Activated naive CD8-positive, alpha-beta T cell treated with anti-CD3 and anti-CD28 coated beads, Interleukin-2, amount 10 ng/mL, durations not matched to agents 7 days and 5 days (primary cell): Measurements from ENCODE around the gene DUS1L. TPM values are rescaled to one million over a fixed set of nuclear protein-coding genes. Genes with fewer than 3 reads are reported as not detected.
"Not testable (repeated sequence)": the region's sequence is repeated elsewhere in the genome, so short reads cannot be mapped to it uniquely, and the experiment has no call there.

Source experiments
- ATAC-seq: fragments of 150-1000 bp; cut with Tn5 transposase; one replicate; pipeline ENCODE4 v1.10.0; 2021; ENCODE audit warnings: low read depth, moderate library complexity
- POLR2A ChIA-PET: fragments of 350-600 bp; sonication (Branson Sonifier 250); formaldehyde crosslinking; loops from one replicate; lab custom pipeline; 2021; ENCODE audit warnings: antibody characterized with exemption; lab: Charles Lee
- DNase-seq: peaks from one replicate; pipeline ENCODE4 v3.0.0; 2021
- H3K27ac Mint-ChIP-seq: one replicate; pipeline ENCODE4 v1.8.0; 2022; ENCODE audit warnings: mild to moderate bottlenecking, mixed read lengths
- H3K27me3 Mint-ChIP-seq: one replicate; pipeline ENCODE4 v1.8.0; 2022; ENCODE audit warnings: mild to moderate bottlenecking, moderate library complexity, mixed read lengths
- H3K36me3 Mint-ChIP-seq: one replicate; pipeline ENCODE4 v1.8.0; 2021; ENCODE audit warnings: mild to moderate bottlenecking, mixed read lengths
- H3K4me1 Mint-ChIP-seq: one replicate; pipeline ENCODE4 v1.8.0; 2021; ENCODE audit warnings: mixed read lengths
- H3K4me3 Mint-ChIP-seq: one replicate; pipeline ENCODE4 v1.8.0; 2022; ENCODE audit warnings: mild to moderate bottlenecking, moderate library complexity, mixed read lengths
- H3K9me3 Mint-ChIP-seq: one replicate; pipeline ENCODE4 v1.8.0; 2021; ENCODE audit warnings: mixed read lengths
- total RNA-seq, 2 experiments: library from RNA; stranded (reverse); gene quantifications; one replicate each; pipeline ENCODE4 v1.2.3, GENCODE V29; 2021

Gene DUS1L
- total RNA-seq, 2 experiments from 2014 or later: 126 to 130 TPM

GRCh38 chr17:82038796-82039409, 26.7 kb downstream of the DUS1L start:
- H3K4me3 Mint-ChIP-seq: peak overlapping the region; percentile 12
- peaks cover 20% of the 10 kb centered on the region for H3K4me1 Mint-ChIP-seq
- H3K27ac Mint-ChIP-seq, DNase-seq, H3K27me3 Mint-ChIP-seq, H3K36me3 Mint-ChIP-seq, ATAC-seq, H3K9me3 Mint-ChIP-seq: not testable (repeated sequence)
- POLR2A ChIA-PET: interaction anchor here (2.1 kb wide), 1 partner anchor 112 kb away, joined by 5 read pairs; no protein-coding TSS in a partner anchor

DNA sequence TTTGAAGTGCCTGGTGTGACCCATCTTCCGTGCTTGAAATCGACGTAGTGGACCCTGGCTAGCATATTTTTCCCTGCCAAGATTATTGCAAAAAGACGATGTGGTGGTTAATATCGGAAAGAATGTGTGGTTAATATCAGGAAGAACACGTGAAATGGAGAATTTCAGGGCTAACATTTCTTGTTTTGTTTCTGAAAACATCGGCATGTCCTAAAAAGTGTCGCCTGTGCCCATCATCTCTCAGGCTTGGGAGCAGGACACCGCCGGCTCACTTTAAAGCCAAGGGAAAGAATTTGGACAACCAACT, 27.8 kb downstream of the DUS1L start:
- ATAC-seq: no peak
- no peaks in the 10 kb centered on the region for H3K27me3 Mint-ChIP-seq

DNA sequence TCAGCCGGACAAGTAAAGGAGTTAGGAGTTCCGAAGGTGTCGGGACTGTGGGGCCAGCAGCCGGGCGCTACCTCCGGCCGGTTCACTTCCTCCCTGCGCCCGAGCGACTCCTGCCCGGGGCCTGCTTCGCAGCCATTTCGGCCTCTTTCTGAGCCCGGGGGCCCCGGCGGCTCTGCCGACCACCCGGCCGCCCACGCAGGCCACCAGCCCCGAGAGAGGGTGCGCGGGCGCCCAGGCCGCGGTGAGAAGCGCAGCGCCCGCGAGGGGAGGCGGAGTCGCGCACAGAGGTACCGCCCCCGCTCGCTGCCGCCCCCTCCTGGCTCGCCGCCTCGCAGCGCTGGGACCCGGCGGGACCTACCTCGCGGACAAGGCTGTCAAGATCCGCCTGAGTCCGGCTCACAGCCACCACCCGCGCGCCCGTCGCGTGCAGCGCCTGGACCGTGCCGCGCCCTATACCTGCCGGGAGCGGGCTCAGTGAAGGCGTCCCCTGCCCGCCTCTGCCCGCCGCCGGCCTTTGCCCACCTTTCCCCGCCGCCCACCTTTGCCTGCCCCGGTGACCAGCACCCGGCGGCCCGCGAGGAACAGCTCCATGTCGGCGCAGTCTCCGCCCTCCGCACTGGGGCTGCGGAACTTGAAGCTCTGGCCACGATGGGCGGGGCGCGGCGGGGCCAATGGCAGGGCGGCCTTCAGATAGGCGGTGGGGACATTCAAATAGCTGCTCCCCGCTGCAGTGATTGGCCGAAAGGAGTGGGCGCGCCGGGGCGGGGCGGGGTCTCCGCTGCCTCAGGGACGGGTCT, 28.3 kb downstream of the DUS1L start, which contains the start of gene DCXR:
DCXR (minus strand) TSS at position 606 of the 797 bp plus-strand sequence; CDS start at position 591, 15 bp downstream.
- peak within 1 kb of the TSS; percentile 95 for H3K27ac Mint-ChIP-seq
- H3K4me1 Mint-ChIP-seq: peaks cover 20% of the 10 kb centered on the region

More for the DNA sequence above, 27.8 kb downstream of the DUS1L start:
- Mint-ChIP-seq H3K4me3 (peak overlapping the region; percentile 91), H3K9me3 (no peaks in the 10 kb centered on the region), H3K36me3 (peaks cover 8% of the 10 kb centered on the region), H3K27ac (peak overlapping the region; percentile 95), H3K4me1 (peaks cover 20% of the 10 kb centered on the region)
- POLR2A ChIA-PET: interaction anchor here (0.5 to 2.1 kb wide), 24 partner anchors 10 to 267 kb away, joined by 3 to 13 read pairs (median 4); partner anchors contain the start of genes ALYREF, ANAPC11, CENPX and DUS1L
- DNase-seq: no peak

DNA sequence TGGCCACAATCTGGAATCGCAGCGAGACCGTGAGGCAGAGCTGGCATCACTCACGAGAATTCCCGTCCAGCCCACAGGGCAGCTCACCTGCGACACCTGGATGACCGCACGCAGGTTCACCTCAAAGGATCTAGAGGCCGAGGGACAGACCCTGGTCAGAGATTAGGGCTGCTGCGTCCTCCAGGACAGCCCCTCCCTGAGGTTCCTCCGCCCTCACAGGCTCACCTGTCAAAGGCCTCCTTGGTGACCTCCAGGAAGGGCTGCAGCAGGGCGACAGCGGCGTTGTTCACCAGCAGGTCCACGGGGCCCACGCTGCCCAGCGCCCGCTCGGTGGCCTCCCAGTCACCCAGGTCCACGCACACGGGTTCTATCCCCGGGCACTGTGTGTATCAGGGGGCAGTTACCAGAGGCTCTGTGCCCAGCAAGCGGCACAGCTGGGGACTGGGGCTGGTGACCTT, 28.9 kb downstream of the DUS1L start:
- H3K4me3 Mint-ChIP-seq: peak overlapping the region; percentile 91
- POLR2A ChIA-PET: interaction anchor here (1.2 to 1.6 kb wide), 2 partner anchors 14 to 266 kb away, joined by 3 to 4 read pairs; no protein-coding TSS in a partner anchor
- no peaks in the 10 kb centered on the region for H3K9me3 Mint-ChIP-seq
- H3K27ac Mint-ChIP-seq: peak overlapping the region; percentile 54
- no peak for ATAC-seq
- no peak for DNase-seq
- peaks cover 9% of the 10 kb centered on the region for H3K36me3 Mint-ChIP-seq
- peaks cover 20% of the 10 kb centered on the region for H3K4me1 Mint-ChIP-seq
- no peaks in the 10 kb centered on the region for H3K27me3 Mint-ChIP-seq

More for the DNA sequence above, 28.3 kb downstream of the DUS1L start, which contains the start of gene DCXR:
- peak; percentile 95 for ATAC-seq
- DNase-seq: peak; percentile 99
- Mint-ChIP-seq H3K27me3 (no peaks in the 10 kb centered on the region), H3K4me3 (peak within 1 kb of the TSS; percentile 91), H3K36me3 (peaks cover 9% of the 10 kb centered on the region), H3K9me3 (no peaks in the 10 kb centered on the region)
- POLR2A ChIA-PET: interaction anchor here (0.5 to 2.1 kb wide), 25 partner anchors 11 to 268 kb away, joined by 3 to 13 read pairs (median 4); partner anchors contain the start of genes ALYREF, ANAPC11, CENPX and DUS1L

GRCh38 chr17:82035956-82036633, 29.5 kb downstream of the DUS1L start:
- peaks cover 20% of the 10 kb centered on the region for H3K4me1 Mint-ChIP-seq
- no peak overlapping the region for H3K27ac Mint-ChIP-seq
- H3K9me3 Mint-ChIP-seq: no peaks in the 10 kb centered on the region
- peaks cover 9% of the 10 kb centered on the region for H3K36me3 Mint-ChIP-seq
- POLR2A ChIA-PET: interaction anchor here (0.7 to 1.2 kb wide), 2 partner anchors 13 to 15 kb away, joined by 3 read pairs; partner anchors contain the start of genes CENPX and LRRC45
- no peaks in the 10 kb centered on the region for H3K27me3 Mint-ChIP-seq
- H3K4me3 Mint-ChIP-seq: peak overlapping the region; percentile 91
- ATAC-seq (no peak), DNase-seq (no peak)

DNA sequence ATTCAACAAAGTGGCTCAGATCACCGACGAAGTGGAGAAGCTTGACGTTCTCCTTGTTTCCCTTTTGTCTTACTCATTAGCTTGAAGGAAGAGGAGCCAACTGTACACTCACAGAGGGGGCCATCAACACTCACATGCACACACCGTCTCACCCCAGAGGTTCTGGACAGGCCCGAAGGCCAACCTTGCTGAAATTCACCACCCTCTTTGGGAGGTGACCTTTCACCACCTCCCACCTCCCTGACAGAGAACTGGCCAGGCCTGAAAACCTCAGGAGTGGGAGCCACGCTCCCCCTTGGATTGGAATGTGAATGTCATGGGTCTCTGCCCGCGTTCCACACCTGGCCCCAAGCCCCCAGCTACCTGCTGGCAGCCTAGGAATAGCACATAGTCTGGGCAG, 30.1 kb downstream of the DUS1L start:
- no peak for ATAC-seq
- no peaks in the 10 kb centered on the region for H3K27me3 Mint-ChIP-seq
- peaks cover 21% of the 10 kb centered on the region for H3K4me1 Mint-ChIP-seq
- H3K27ac Mint-ChIP-seq: no peak overlapping the region
- DNase-seq: no peak
- peaks cover 9% of the 10 kb centered on the region for H3K36me3 Mint-ChIP-seq
- H3K9me3 Mint-ChIP-seq: no peaks in the 10 kb centered on the region
- POLR2A ChIA-PET: interaction anchor here (0.7 to 1.0 kb wide), 2 partner anchors 13 to 63 kb away, joined by 3 to 4 read pairs; partner anchors contain the start of genes CENPX, FASN and LRRC45
- peak overlapping the region; percentile 29 for H3K4me3 Mint-ChIP-seq

DNA sequence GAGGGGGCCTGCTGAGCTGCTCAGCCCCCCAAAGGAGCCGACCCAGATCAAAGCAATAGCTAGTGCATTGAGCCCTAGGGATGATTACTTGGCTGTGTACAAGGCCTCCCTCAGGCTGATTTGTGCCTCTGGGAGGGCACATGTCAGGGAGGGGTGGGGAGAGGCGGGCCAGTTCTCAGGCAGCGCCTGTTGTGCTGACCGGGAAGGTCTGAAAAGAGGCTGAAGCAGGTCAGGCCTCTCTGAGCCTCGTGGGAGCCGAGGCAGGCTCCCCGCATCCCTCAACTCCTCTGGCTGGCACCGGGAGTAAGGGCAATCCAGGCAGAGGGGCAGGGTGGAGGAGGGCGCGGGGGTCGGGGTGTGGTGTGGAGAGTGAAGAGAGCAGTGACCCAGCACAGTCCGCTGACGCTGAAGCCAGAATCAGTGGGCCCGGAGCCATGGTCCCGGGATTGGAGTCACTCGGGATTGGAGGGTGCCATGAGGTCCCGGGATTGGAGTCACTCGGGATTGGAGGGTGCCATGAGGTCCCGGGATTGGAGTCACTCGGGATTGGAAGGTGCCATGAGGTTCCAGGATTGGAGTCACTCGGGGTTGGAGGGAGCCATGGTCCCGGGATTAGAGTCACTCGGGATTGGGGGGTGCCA, 31.1 kb downstream of the DUS1L start:
- no peak for ATAC-seq
- POLR2A ChIA-PET: interaction anchor here (1.0 kb wide), 1 partner anchor 64 kb away, joined by 4 read pairs; the partner anchor contains the start of gene FASN
- peaks cover 12% of the 10 kb centered on the region for H3K36me3 Mint-ChIP-seq
- no peak for DNase-seq
- peaks cover 25% of the 10 kb centered on the region for H3K4me1 Mint-ChIP-seq
- H3K27ac Mint-ChIP-seq: no peak overlapping the region
- H3K9me3 Mint-ChIP-seq: no peaks in the 10 kb centered on the region
- no peaks in the 10 kb centered on the region for H3K27me3 Mint-ChIP-seq
- H3K4me3 Mint-ChIP-seq: no peak overlapping the region

- DNase-seq: no peak
- Mint-ChIP-seq H3K4me3 (no peak overlapping the region), H3K27me3 (no peaks in the 10 kb centered on the region), H3K9me3 (no peaks in the 10 kb centered on the region), H3K4me1 (peaks cover 18% of the 10 kb centered on the region), H3K27ac (no peak overlapping the region), H3K36me3 (peaks cover 13% of the 10 kb centered on the region)
- POLR2A ChIA-PET: no interaction called here
- ATAC-seq: no peak
Measured at GRCh38 chr17:82033359-82034085, 32.1 kb downstream of the DUS1L start.

GRCh38 chr17:82031885-82032627, 33.5 kb downstream of the DUS1L start:
- peaks cover 13% of the 10 kb centered on the region for H3K36me3 Mint-ChIP-seq

GRCh38 chr17:82031303-82031884, 34.2 kb downstream of the DUS1L start, which contains the start of gene RAC3:
Gene RAC3 (plus strand): TSS chr17:82031678. CDS start chr17:82031762, 84 bp downstream.
- Mint-ChIP-seq H3K27me3 (no peaks in the 10 kb centered on the region), H3K9me3 (no peaks in the 10 kb centered on the region), H3K27ac (peak within 1 kb of the TSS; percentile 71), H3K36me3 (peaks cover 13% of the 10 kb centered on the region), H3K4me1 (peaks cover 17% of the 10 kb centered on the region), H3K4me3 (peak within 1 kb of the TSS; percentile 77)
- POLR2A ChIA-PET: interaction anchor here (0.6 to 1.5 kb wide), 5 partner anchors 8 to 236 kb away, joined by 3 to 7 read pairs (median 3); partner anchors contain the start of genes CENPX and LRRC45
- ATAC-seq: peak; percentile 28
- DNase-seq: no peak

More at GRCh38 chr17:82031885-82032627, 33.5 kb downstream of the DUS1L start:
- Mint-ChIP-seq H3K4me1 (peaks cover 15% of the 10 kb centered on the region), H3K27ac (no peak overlapping the region), H3K27me3 (no peaks in the 10 kb centered on the region), H3K9me3 (no peaks in the 10 kb centered on the region), H3K4me3 (peak overlapping the region; percentile 44)
- peak; percentile 68 for DNase-seq
- ATAC-seq: peak; percentile 40
- POLR2A ChIA-PET: interaction anchor here (0.9 to 1.0 kb wide), 3 partner anchors 9 to 124 kb away, joined by 3 read pairs; partner anchors contain the start of genes CENPX and LRRC45
